Fibroblast of gingiva (primary cell): ENCODE data around the gene ERI2.
"Not testable (repeated sequence)": the region's sequence is repeated elsewhere in the genome, so short reads cannot be mapped to it uniquely, and the experiment has no call there.

Experiments used
- DNase-seq: peaks from one replicate; pipeline ENCODE4 v3.0.0-alpha.2; 2011; ENCODE audit warnings: low read depth

ERI2 gene

GRCh38 chr16:20764448-20764847, 41.8 kb downstream of the ERI2 start:
- not testable (repeated sequence) for DNase-seq

GRCh38 chr16:20763461-20764232, 42.6 kb downstream of the ERI2 start, which contains the start of gene ACSM3:
ACSM3 (plus strand) TSS chr16:20764014; CDS start chr16:20770035, 6,021 bp downstream.
- DNase-seq = peak; percentile 73

- no peak for DNase-seq
Observed at GRCh38 chr16:20762404-20763123, 43.7 kb downstream of the ERI2 start.

GRCh38 chr16:20761175-20761574, 45.1 kb downstream of the ERI2 start:
- no peak for DNase-seq

- no peak for DNase-seq
Observed at GRCh38 chr16:20760346-20760745, 45.9 kb downstream of the ERI2 start.

GRCh38 chr16:20755799-20756198, 50.5 kb downstream of the ERI2 start:
- not testable (repeated sequence) for DNase-seq

- DNase-seq = no peak
Observed at GRCh38 chr16:20755238-20755637, 51.0 kb downstream of the ERI2 start.

- no peak for DNase-seq
Observed at GRCh38 chr16:20753727-20754126, 52.5 kb downstream of the ERI2 start.

- no peak for DNase-seq
Observed at GRCh38 chr16:20750558-20750957, 55.7 kb downstream of the ERI2 start.

- DNase-seq = no peak
Observed at GRCh38 chr16:20749474-20749873, 56.8 kb downstream of the ERI2 start.

- no peak for DNase-seq
Observed at GRCh38 chr16:20747030-20747816, 59.0 kb downstream of the ERI2 start.

GRCh38 chr16:20746461-20746860, 59.8 kb downstream of the ERI2 start:
- DNase-seq = no peak
